ENCODE measurements around the gene PHLPP1. TPM values are rescaled to one million over a fixed set of nuclear protein-coding genes. Genes with fewer than 3 reads are reported as not detected.

Gene PHLPP1
- total RNA-seq, 1 donor from 2014 or later = 18.0 TPM

DNA sequence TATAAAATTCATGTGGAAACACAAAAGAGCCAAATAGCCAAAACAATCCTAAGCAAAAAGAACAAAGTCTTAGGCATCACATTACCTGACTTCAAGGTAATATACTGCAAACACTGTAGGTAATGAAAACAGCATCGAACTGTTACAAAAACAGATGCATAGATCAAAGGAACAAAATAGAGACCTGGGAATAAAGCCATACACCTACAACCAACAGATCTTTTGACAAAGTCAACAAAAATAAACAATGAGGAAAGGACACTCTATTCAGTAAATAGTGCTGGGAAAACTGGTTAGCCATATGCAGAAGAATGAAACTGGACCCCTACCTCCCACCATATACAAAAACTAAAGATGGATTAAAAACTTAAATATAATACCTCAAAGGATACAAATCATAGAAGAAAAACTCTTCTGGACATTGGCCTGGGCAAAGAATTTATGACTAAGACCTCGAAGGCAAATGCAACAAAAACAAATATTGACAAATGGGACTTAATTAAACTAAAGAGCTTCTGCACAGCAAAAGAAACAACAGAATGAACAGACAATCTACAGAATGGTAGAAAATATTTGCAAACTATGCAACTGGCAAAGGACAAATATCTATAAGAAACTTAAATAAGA is 218.0 kb downstream of the PHLPP1 start:
- TF ChIP-seq, protein P1, sequence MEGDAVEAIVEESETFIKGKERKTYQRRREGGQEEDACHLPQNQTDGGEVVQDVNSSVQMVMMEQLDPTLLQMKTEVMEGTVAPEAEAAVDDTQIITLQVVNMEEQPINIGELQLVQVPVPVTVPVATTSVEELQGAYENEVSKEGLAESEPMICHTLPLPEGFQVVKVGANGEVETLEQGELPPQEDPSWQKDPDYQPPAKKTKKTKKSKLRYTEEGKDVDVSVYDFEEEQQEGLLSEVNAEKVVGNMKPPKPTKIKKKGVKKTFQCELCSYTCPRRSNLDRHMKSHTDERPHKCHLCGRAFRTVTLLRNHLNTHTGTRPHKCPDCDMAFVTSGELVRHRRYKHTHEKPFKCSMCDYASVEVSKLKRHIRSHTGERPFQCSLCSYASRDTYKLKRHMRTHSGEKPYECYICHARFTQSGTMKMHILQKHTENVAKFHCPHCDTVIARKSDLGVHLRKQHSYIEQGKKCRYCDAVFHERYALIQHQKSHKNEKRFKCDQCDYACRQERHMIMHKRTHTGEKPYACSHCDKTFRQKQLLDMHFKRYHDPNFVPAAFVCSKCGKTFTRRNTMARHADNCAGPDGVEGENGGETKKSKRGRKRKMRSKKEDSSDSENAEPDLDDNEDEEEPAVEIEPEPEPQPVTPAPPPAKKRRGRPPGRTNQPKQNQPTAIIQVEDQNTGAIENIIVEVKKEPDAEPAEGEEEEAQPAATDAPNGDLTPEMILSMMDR (IDR thresholded peaks at IDR 0.05; ENCODE audit: unreplicated experiment) = no peak
- H3K4me3 Mint-ChIP-seq (ENCODE audit: low read depth) = no peak overlapping the region
- H3K27ac Mint-ChIP-seq = no peak overlapping the region
- H3K27me3 Mint-ChIP-seq = no peaks in the 10 kb centered on the region
- DNase-seq (ENCODE audit: low spot score, unreplicated experiment) = no peak
- H3K4me1 Mint-ChIP-seq (ENCODE audit: low read depth) = peaks cover 4% of the 10 kb centered on the region
- peaks cover 19% of the 10 kb centered on the region for H3K36me3 Mint-ChIP-seq (ENCODE audit: insufficient read depth)
- peaks cover 25% of the 10 kb centered on the region for H3K9me3 Mint-ChIP-seq (ENCODE audit: low read depth)

DNA sequence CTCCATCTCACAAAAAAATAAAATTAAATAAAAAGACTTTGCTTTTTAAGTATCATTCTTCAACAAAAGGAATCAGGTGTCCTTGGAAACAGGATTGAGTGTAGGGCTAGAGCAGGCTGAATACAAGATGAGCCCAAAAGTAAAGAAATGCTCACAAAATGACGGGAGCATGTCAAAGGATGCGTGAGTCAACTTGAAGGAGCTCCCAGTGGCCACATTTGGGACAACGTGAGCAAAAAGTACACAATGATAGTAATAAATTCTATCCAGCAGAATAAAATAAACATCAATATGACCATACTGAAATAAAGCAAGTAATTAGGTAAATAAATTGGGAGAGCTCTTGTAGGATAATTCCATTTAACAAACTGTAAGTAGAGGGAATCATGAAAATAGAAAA is 220.7 kb downstream of the PHLPP1 start:
- Mint-ChIP-seq H3K4me3 (ENCODE audit: low read depth) (no peak overlapping the region), H3K27me3 (no peaks in the 10 kb centered on the region), H3K36me3 (ENCODE audit: insufficient read depth) (peaks cover 15% of the 10 kb centered on the region), H3K27ac (no peak overlapping the region), H3K4me1 (ENCODE audit: low read depth) (peaks cover 4% of the 10 kb centered on the region), H3K9me3 (ENCODE audit: low read depth) (peaks cover 21% of the 10 kb centered on the region)
- TF ChIP-seq, protein P1 (IDR thresholded peaks at IDR 0.05; ENCODE audit: unreplicated experiment) = no peak
- DNase-seq (ENCODE audit: low spot score, unreplicated experiment) = no peak

DNA sequence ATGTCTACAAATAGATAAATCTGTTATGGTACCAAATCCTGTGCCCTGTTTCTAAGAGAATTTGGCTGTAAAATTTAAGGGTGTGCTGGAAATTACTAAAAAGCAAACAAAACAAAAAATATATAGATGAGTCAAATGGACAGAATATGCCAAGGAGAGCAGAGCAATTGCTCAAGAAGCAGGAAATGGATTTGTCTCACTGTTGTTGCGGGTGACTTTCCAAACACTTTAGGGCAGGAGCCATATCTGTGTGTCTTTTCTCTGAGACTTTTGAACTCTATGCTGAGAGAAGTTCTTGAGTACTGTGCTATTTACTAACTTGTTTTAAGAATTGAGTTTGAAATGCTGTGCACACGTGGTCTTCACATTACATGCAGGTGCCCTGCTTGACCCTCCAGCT is 221.7 kb downstream of the PHLPP1 start:
- no peak for DNase-seq (ENCODE audit: low spot score, unreplicated experiment)
- Mint-ChIP-seq H3K9me3 (ENCODE audit: low read depth) (peaks cover 14% of the 10 kb centered on the region), H3K27me3 (no peaks in the 10 kb centered on the region), H3K36me3 (ENCODE audit: insufficient read depth) (peaks cover 9% of the 10 kb centered on the region), H3K4me3 (ENCODE audit: low read depth) (no peak overlapping the region), H3K4me1 (ENCODE audit: low read depth) (peaks cover 4% of the 10 kb centered on the region), H3K27ac (no peak overlapping the region)
- TF ChIP-seq, protein P1 (IDR thresholded peaks at IDR 0.05; ENCODE audit: unreplicated experiment) = no peak

DNA sequence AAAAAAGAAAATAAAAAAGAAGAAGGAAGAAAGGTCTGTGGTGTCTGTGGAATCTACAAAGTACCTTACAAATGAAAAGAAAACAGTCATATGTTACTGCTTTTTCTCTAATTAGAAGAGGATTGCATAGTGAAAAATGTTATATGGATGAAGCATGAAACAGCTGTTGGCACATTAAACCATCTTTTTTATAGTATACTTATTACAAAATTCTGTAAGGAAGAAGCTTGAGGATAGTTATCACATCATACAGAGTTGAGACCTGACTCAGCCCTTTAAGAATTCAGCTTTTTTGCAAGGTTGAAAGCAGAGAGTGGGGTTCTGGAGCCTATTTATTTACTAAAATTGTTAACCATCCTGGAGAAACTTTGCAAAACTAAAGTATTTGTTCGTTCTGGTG is 222.7 kb downstream of the PHLPP1 start:
- Mint-ChIP-seq H3K27ac (no peak overlapping the region), H3K9me3 (ENCODE audit: low read depth) (peaks cover 7% of the 10 kb centered on the region), H3K36me3 (ENCODE audit: insufficient read depth) (peaks cover 3% of the 10 kb centered on the region), H3K27me3 (no peaks in the 10 kb centered on the region), H3K4me1 (ENCODE audit: low read depth) (peaks cover 4% of the 10 kb centered on the region), H3K4me3 (ENCODE audit: low read depth) (no peak overlapping the region)
- no peak for DNase-seq (ENCODE audit: low spot score, unreplicated experiment)
- TF ChIP-seq, protein P1 (IDR thresholded peaks at IDR 0.05; ENCODE audit: unreplicated experiment) = no peak

DNA sequence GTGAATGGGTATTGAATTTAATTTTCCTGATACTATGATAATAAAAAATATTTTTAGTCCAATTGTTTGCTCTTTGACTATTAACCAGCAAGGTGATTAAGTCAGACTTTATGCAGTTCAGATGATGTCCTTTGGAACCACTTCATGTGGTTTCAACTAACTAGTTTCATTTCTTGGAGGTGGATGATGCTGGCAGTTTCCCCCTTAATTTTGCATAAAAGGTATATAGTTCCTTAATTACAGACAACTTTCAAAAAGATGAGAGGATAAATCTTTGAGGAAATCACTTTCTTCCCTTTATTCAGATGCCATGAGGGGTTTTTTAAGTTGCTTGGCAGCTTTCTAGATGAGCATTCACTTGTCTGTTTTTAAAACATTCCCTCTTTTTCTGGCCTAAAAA is 223.1 kb downstream of the PHLPP1 start:
- Mint-ChIP-seq H3K27ac (no peak overlapping the region), H3K9me3 (ENCODE audit: low read depth) (peaks cover 7% of the 10 kb centered on the region), H3K36me3 (ENCODE audit: insufficient read depth) (peaks cover 5% of the 10 kb centered on the region), H3K4me3 (ENCODE audit: low read depth) (no peak overlapping the region), H3K27me3 (no peaks in the 10 kb centered on the region), H3K4me1 (ENCODE audit: low read depth) (peaks cover 4% of the 10 kb centered on the region)
- TF ChIP-seq, protein P1 (IDR thresholded peaks at IDR 0.05; ENCODE audit: unreplicated experiment) = no peak
- no peak for DNase-seq (ENCODE audit: low spot score, unreplicated experiment)
